Glomerular visceral epithelial cell (primary cell): ENCODE results near the gene HAPLN1.

ENCODE experiments used
- DNase-seq: peaks from one replicate; pipeline ENCODE4 v3.0.0-alpha.2; 2016; ENCODE audit errors: extremely low spot score

The HAPLN1 gene

GRCh38 chr5:83718195-83718825, 2.3 kb downstream of the HAPLN1 start:
- peak; percentile 84 for DNase-seq

- peak; percentile 30 for DNase-seq
Measured at GRCh38 chr5:83715236-83716065, 5.2 kb downstream of the HAPLN1 start.

- no peak for DNase-seq
Measured at GRCh38 chr5:83714810-83715209, 5.8 kb downstream of the HAPLN1 start.

- DNase-seq, result peak; percentile 69
Measured at GRCh38 chr5:83711982-83712601, 8.6 kb downstream of the HAPLN1 start.

GRCh38 chr5:83709973-83710372, 10.7 kb downstream of the HAPLN1 start:
- no peak for DNase-seq

- no peak for DNase-seq
Measured at GRCh38 chr5:83708170-83708569, 12.5 kb downstream of the HAPLN1 start.

- DNase-seq, result no peak
Measured at GRCh38 chr5:83703059-83703458, 17.6 kb downstream of the HAPLN1 start.

GRCh38 chr5:83701886-83702285, 18.8 kb downstream of the HAPLN1 start:
- DNase-seq, result no peak

- DNase-seq, result no peak
Measured at GRCh38 chr5:83689881-83690280, 30.8 kb downstream of the HAPLN1 start.

GRCh38 chr5:83688281-83688680, 32.4 kb downstream of the HAPLN1 start:
- DNase-seq, result no peak

- no peak for DNase-seq
Measured at GRCh38 chr5:83687124-83687619, 33.5 kb downstream of the HAPLN1 start.

- DNase-seq, result no peak
Measured at GRCh38 chr5:83686251-83686650, 34.4 kb downstream of the HAPLN1 start.

GRCh38 chr5:83683836-83684235, 36.8 kb downstream of the HAPLN1 start:
- DNase-seq, result no peak

GRCh38 chr5:83672646-83673045, 48.0 kb downstream of the HAPLN1 start:
- no peak for DNase-seq

- no peak for DNase-seq
Measured at GRCh38 chr5:83672158-83672557, 48.5 kb downstream of the HAPLN1 start.

GRCh38 chr5:83665631-83666030, 55.0 kb downstream of the HAPLN1 start:
- no peak for DNase-seq

GRCh38 chr5:83662558-83662957, 58.1 kb downstream of the HAPLN1 start:
- DNase-seq, result no peak

- DNase-seq, result no peak
Measured at GRCh38 chr5:83657807-83658525, 62.7 kb downstream of the HAPLN1 start.

- DNase-seq, result no peak
Measured at GRCh38 chr5:83654427-83654994, 66.1 kb downstream of the HAPLN1 start.

GRCh38 chr5:83653669-83654068, 67.0 kb downstream of the HAPLN1 start:
- DNase-seq, result no peak

GRCh38 chr5:83645936-83646335, 74.7 kb downstream of the HAPLN1 start:
- DNase-seq, result no peak

- DNase-seq, result no peak
Measured at GRCh38 chr5:83644301-83644700, 76.4 kb downstream of the HAPLN1 start.
